BLaER1 treated with 17β-estradiol and CSF1 and Interleukin-3, amounts not matched to agents 10 nM and 100 nM (cell line): ENCODE data around the gene ACACB.
A peak's percentile ranks its signal among the peaks of the same experiment; 100 is the strongest.
"Not testable (repeated sequence)": the region's sequence is repeated elsewhere in the genome, so short reads cannot be mapped to it uniquely, and the experiment has no call there.

Source experiments
- H3K27ac ChIP-seq, 11 experiments: shearing (Covaris generic); formaldehyde crosslinking; 2 replicates each; pipeline ENCODE4 v1.8.1; 2022
- H3K27me3 ChIP-seq, 11 experiments: shearing (Covaris generic); formaldehyde crosslinking; 2 replicates each; pipeline ENCODE4 v1.8.1; 2022
- H3K36me3 ChIP-seq, 11 experiments: shearing (Covaris generic); formaldehyde crosslinking; 2 replicates each; pipeline ENCODE4 v1.8.1; 2022
- H3K4me1 ChIP-seq, 10 experiments: shearing (Covaris generic); formaldehyde crosslinking; 2 replicates each; pipeline ENCODE4 v1.8.1; 2022
- H3K4me2 ChIP-seq, 11 experiments: shearing (Covaris generic); formaldehyde crosslinking; 2 replicates each; pipeline ENCODE4 v1.8.1; 2022
- H3K4me3 ChIP-seq, 10 experiments: shearing (Covaris generic); formaldehyde crosslinking; 2 replicates each; pipeline ENCODE4 v1.8.1; 2022
- H3K9ac ChIP-seq, 11 experiments: shearing (Covaris generic); formaldehyde crosslinking; 2 replicates each; pipeline ENCODE4 v1.8.1; 2022
- H3K9me3 ChIP-seq, 11 experiments: shearing (Covaris generic); formaldehyde crosslinking; replicated peaks in 1 of 11; 2 replicates each; pipeline ENCODE4 v1.8.1; 2022
- H4K20me1 ChIP-seq, 11 experiments: shearing (Covaris generic); formaldehyde crosslinking; 2 replicates each; pipeline ENCODE4 v1.8.1; 2022
- Cebpa-rat ChIP-seq, 11 experiments: shearing (Covaris generic); IDR thresholded peaks; 2 replicates each; pipeline ENCODE4 v1.8.1; 2022

ACACB gene

GRCh38 chr12:109144224-109144623 lies 27.8 kb downstream of the ACACB start:
- no peaks in the 10 kb centered on the region for H3K27me3 ChIP-seq
- no peak overlapping the region for H3K27ac ChIP-seq
- TF ChIP-seq Cebpa-rat (IDR thresholded peaks at IDR 0.05): no peak
- H3K4me3 ChIP-seq: no peak overlapping the region
- no peak overlapping the region for H3K4me2 ChIP-seq
- H4K20me1 ChIP-seq: no peaks in the 10 kb centered on the region; a peak in 1 of 22 replicates
- H3K9me3 ChIP-seq: no peaks in the 10 kb centered on the region
- peaks cover 0 to 11% (median 9%) of the 10 kb centered on the region in 10 experiments; a peak in 10 of 20 replicates for H3K4me1 ChIP-seq
- no peak overlapping the region for H3K9ac ChIP-seq
- H3K36me3 ChIP-seq: no peaks in the 10 kb centered on the region

- not testable (repeated sequence) for H3K4me3 ChIP-seq, H4K20me1 ChIP-seq, H3K27me3 ChIP-seq, H3K9me3 ChIP-seq, H3K36me3 ChIP-seq, H3K4me2 ChIP-seq, H3K27ac ChIP-seq, H3K9ac ChIP-seq
- peaks cover 0 to 11% (median 9%) of the 10 kb centered on the region in 10 experiments; a peak in 10 of 20 replicates for H3K4me1 ChIP-seq
Observed at GRCh38 chr12:109147126-109147525, 30.7 kb downstream of the ACACB start.

GRCh38 chr12:109147954-109148353 lies 31.6 kb downstream of the ACACB start:
- Histone ChIP-seq H3K9me3 (no peaks in the 10 kb centered on the region), H4K20me1 (peaks cover 0 to 3% (median 0%) of the 10 kb centered on the region in 11 experiments; a peak in 1 of 22 replicates), H3K4me2 (no peak overlapping the region), H3K4me3 (no peak overlapping the region), H3K27ac (no peak overlapping the region), H3K36me3 (no peaks in the 10 kb centered on the region), H3K27me3 (peaks cover 0 to 3% (median under 1%) of the 10 kb centered on the region in 11 experiments; a peak in 5 of 22 replicates), H3K9ac (no peak overlapping the region), H3K4me1 (peaks cover 0 to 11% (median 9%) of the 10 kb centered on the region in 10 experiments; a peak in 10 of 20 replicates)
- no peak for TF ChIP-seq Cebpa-rat (IDR thresholded peaks at IDR 0.05)

- no peak for TF ChIP-seq Cebpa-rat (IDR thresholded peaks at IDR 0.05)
- H3K9ac ChIP-seq: no peak overlapping the region
- no peak overlapping the region for H3K4me2 ChIP-seq
- no peaks in the 10 kb centered on the region for H3K9me3 ChIP-seq
- H3K4me1 ChIP-seq: peaks cover 6 to 24% (median 17%) of the 10 kb centered on the region in 10 experiments; a peak in 18 of 20 replicates
- peaks cover 0 to 3% (median 0%) of the 10 kb centered on the region in 11 experiments; a peak in 2 of 22 replicates for H4K20me1 ChIP-seq
- H3K27me3 ChIP-seq: peaks cover 13 to 19% (median 16%) of the 10 kb centered on the region in 11 experiments
- H3K27ac ChIP-seq: no peak overlapping the region
- no peak overlapping the region for H3K4me3 ChIP-seq
- no peaks in the 10 kb centered on the region for H3K36me3 ChIP-seq
Observed at GRCh38 chr12:109150124-109150640, 33.8 kb downstream of the ACACB start.

GRCh38 chr12:109151457-109151856 lies 35.1 kb downstream of the ACACB start:
- Histone ChIP-seq H3K27me3 (peaks cover 13 to 28% (median 20%) of the 10 kb centered on the region in 11 experiments), H3K4me2 (no peak overlapping the region), H3K27ac (no peak overlapping the region), H3K36me3 (no peaks in the 10 kb centered on the region), H3K9me3 (no peaks in the 10 kb centered on the region), H4K20me1 (peaks cover 0 to 3% (median 0%) of the 10 kb centered on the region in 11 experiments; a peak in 2 of 22 replicates), H3K9ac (no peak overlapping the region), H3K4me3 (no peak overlapping the region), H3K4me1 (peaks cover 11 to 28% (median 20%) of the 10 kb centered on the region in 10 experiments; a peak in 19 of 20 replicates)
- no peak for TF ChIP-seq Cebpa-rat (IDR thresholded peaks at IDR 0.05)

GRCh38 chr12:109153821-109154441 lies 37.5 kb downstream of the ACACB start:
- no peak for TF ChIP-seq Cebpa-rat (IDR thresholded peaks at IDR 0.05)
- Histone ChIP-seq H3K36me3 (no peaks in the 10 kb centered on the region), H3K9me3 (no peaks in the 10 kb centered on the region), H3K9ac (peak overlapping the region in 10 of 11 experiments; percentile 24 to 60 (median 46); a peak in 10 of 22 replicates), H3K27ac (no peak overlapping the region), H3K4me1 (peaks cover 15 to 40% (median 31%) of the 10 kb centered on the region in 10 experiments; a peak in 19 of 20 replicates), H3K27me3 (peaks cover 13 to 28% (median 20%) of the 10 kb centered on the region in 11 experiments), H3K4me3 (peak overlapping the region; percentile 40 to 75 (median 72); a peak in 18 of 20 replicates), H3K4me2 (peak overlapping the region; percentile 86 to 99 (median 96)), H4K20me1 (peaks cover 0 to 3% (median 0%) of the 10 kb centered on the region in 11 experiments; a peak in 1 of 22 replicates)

- H3K27ac ChIP-seq: peak overlapping the region in 9 of 11 experiments; percentile 25 to 61 (median 52); a peak in 12 of 22 replicates
Observed at GRCh38 chr12:109154451-109155438, 38.4 kb downstream of the ACACB start.

GRCh38 chr12:109156036-109156435 lies 39.6 kb downstream of the ACACB start:
- H3K27ac ChIP-seq: no peak overlapping the region
- H3K9me3 ChIP-seq: no peaks in the 10 kb centered on the region
- no peak overlapping the region for H3K9ac ChIP-seq
- peaks cover 13 to 28% (median 20%) of the 10 kb centered on the region in 11 experiments for H3K27me3 ChIP-seq
- no peaks in the 10 kb centered on the region for H3K36me3 ChIP-seq
- no peak overlapping the region; a peak in 1 of 20 replicates for H3K4me3 ChIP-seq
- H3K4me1 ChIP-seq: peaks cover 15 to 41% (median 31%) of the 10 kb centered on the region in 10 experiments; a peak in 19 of 20 replicates
- no peaks in the 10 kb centered on the region; a peak in 1 of 22 replicates for H4K20me1 ChIP-seq
- no peak for TF ChIP-seq Cebpa-rat (IDR thresholded peaks at IDR 0.05)
- H3K4me2 ChIP-seq: peak overlapping the region in 9 of 11 experiments; percentile 86 to 99 (median 96); a peak in 12 of 22 replicates

More at GRCh38 chr12:109154451-109155438, 38.4 kb downstream of the ACACB start:
- Histone ChIP-seq H3K4me1 (peaks cover 15 to 41% (median 31%) of the 10 kb centered on the region in 10 experiments; a peak in 19 of 20 replicates), H3K9ac (peak overlapping the region; percentile 60 to 78 (median 74)), H3K4me3 (peak overlapping the region; percentile 60 to 75 (median 72)), H3K9me3 (no peaks in the 10 kb centered on the region), H3K27me3 (peaks cover 13 to 28% (median 20%) of the 10 kb centered on the region in 11 experiments), H3K4me2 (peak overlapping the region; percentile 86 to 99 (median 96)), H4K20me1 (no peaks in the 10 kb centered on the region; a peak in 1 of 22 replicates), H3K36me3 (no peaks in the 10 kb centered on the region)
- no peak for TF ChIP-seq Cebpa-rat (IDR thresholded peaks at IDR 0.05)
